Measurements from ENCODE around the gene SLC17A1.

The SLC17A1 gene

DNA sequence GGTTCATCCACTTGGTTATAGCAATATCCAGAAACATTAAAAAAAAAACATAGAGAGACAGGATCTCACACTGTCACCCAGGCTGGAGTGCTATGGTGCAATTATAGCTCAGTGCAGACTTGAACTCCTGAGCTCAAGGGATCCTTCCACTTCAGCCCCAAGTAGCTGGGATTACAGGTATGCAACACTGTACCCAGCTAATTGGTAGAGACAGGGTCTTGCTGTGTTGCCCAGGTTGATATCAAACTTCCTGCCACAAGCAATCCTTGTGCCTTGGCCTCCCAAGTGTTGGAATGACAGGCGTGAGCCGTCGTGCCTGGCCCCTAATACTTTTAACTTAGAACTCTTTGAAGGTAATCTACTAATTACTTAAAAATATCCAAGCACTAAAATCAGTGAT lies 818 bp upstream of the SLC17A1 start:
- H3K27ac ChIP-seq (ENCODE audit: low read depth, low read length, severe bottlenecking): no peak overlapping the region
- WGBS, 2 experiments (ENCODE audit: insufficient coverage in 2 of 2): no CpG with 5 or more reads among the region's 3 CpGs
- H3K4me3 ChIP-seq (ENCODE audit: extremely low read depth, insufficient read depth, low read length, poor library complexity, severe bottlenecking): no peak overlapping the region
- H3K36me3 ChIP-seq (ENCODE audit: control insufficient read depth, insufficient read depth, low read length): no peaks in the 10 kb centered on the region
- H3K4me1 ChIP-seq (ENCODE audit: control insufficient read depth, insufficient read depth, low read length, poor library complexity, severe bottlenecking): peaks cover 7% of the 10 kb centered on the region
- H3K9me3 ChIP-seq (ENCODE audit: control insufficient read depth, low read length): no peaks in the 10 kb centered on the region

DNA sequence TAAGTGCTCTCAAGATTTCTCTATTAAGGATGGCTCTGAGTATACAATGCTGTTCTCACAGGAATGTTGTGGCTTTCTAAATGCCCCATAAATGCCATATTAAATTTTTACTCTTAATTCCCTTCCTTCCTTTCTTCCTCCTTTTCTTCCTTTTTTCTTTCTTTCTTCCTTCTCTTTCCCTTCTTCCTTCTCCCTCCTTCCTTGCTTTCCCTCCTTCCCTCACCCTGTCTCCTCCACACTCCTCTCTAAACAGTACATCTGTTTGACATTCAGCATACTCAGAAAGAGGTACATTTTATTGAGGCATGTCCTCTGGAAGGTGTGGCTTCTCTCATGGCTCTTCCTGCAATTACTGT lies 433 bp upstream of the SLC17A1 start:
- Histone ChIP-seq H3K36me3 (ENCODE audit: control insufficient read depth, insufficient read depth, low read length) (no peaks in the 10 kb centered on the region), H3K4me1 (ENCODE audit: control insufficient read depth, insufficient read depth, low read length, poor library complexity, severe bottlenecking) (peaks cover 7% of the 10 kb centered on the region), H3K9me3 (ENCODE audit: control insufficient read depth, low read length) (no peaks in the 10 kb centered on the region), H3K4me3 (ENCODE audit: extremely low read depth, insufficient read depth, low read length, poor library complexity, severe bottlenecking) (no peak overlapping the region), H3K27ac (ENCODE audit: low read depth, low read length, severe bottlenecking) (no peak overlapping the region)

DNA sequence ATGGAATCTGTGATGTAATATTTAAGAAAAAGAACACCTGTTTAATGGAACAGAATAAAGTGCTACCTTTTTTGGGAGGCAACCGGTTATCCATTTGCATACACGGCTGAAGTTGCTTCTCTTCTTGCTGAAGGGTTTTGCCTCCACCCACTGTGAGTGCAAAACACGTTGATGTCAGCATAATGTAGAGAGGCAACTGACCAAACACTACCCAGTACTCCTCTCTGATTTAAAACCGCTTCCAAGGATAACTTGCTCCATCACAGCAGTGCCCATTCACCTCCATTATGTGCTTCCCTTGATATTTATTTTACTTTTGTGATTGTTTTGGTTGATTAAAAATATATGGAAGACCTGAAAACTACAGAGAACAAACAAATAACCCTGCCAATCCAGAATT lies 1.4 kb downstream of the SLC17A1 start:
- 57 to 65% methylated on average over 3 of the region's 4 CpGs for WGBS, 2 experiments (ENCODE audit: insufficient coverage in 2 of 2)
- no peaks in the 10 kb centered on the region for H3K9me3 ChIP-seq (ENCODE audit: control insufficient read depth, low read length)
- peaks cover 2% of the 10 kb centered on the region for H3K4me1 ChIP-seq (ENCODE audit: control insufficient read depth, insufficient read depth, low read length, poor library complexity, severe bottlenecking)
- H3K27ac ChIP-seq (ENCODE audit: low read depth, low read length, severe bottlenecking): no peak overlapping the region
- no peak overlapping the region for H3K4me3 ChIP-seq (ENCODE audit: extremely low read depth, insufficient read depth, low read length, poor library complexity, severe bottlenecking)
- no peaks in the 10 kb centered on the region for H3K36me3 ChIP-seq (ENCODE audit: control insufficient read depth, insufficient read depth, low read length)

DNA sequence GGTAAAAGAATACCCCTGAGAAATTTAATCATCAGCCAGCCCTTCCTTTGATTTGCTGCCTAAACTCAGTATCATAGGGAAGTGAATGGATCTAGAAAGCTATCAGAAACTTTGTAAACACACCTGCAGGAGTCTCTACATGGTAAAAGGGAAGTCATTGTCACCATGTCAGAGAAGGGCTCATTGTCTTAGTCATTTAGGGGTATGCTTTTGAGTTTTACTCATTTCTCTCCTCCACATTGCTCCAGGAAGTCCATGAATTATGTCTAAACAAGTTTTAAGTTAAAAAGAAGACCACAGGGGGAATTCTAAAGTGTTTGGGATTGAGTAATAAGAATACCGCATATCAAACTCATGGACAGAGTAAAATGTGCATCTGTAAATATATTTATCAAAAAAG lies 2.5 kb downstream of the SLC17A1 start:
- no peaks in the 10 kb centered on the region for H3K36me3 ChIP-seq (ENCODE audit: control insufficient read depth, insufficient read depth, low read length)
- no peak overlapping the region for H3K4me3 ChIP-seq (ENCODE audit: extremely low read depth, insufficient read depth, low read length, poor library complexity, severe bottlenecking)
- no peak overlapping the region for H3K27ac ChIP-seq (ENCODE audit: low read depth, low read length, severe bottlenecking)
- no peaks in the 10 kb centered on the region for H3K9me3 ChIP-seq (ENCODE audit: control insufficient read depth, low read length)
- WGBS, 2 experiments (ENCODE audit: insufficient coverage in 2 of 2): no CpG with 5 or more reads among the region's 1 CpG
- no peaks in the 10 kb centered on the region for H3K4me1 ChIP-seq (ENCODE audit: control insufficient read depth, insufficient read depth, low read length, poor library complexity, severe bottlenecking)

DNA sequence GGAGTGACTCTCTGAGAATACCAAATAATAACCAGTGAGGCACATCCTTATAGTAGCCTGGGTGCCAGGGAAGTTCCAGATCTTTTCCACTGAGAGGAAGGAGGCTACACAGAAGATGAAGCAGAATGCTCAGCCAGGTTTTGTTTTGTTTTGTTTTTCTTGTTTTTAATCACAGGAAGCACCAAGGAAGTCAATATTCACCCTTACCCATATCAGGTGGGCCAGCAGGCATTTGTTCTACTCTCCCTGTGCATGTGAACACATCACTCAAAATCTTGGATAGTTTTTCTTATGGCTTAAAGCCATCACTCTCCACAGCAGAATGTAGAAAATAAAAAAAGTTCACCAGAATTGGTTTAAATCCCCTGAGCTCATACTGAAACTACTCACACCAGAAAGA lies 10.5 kb downstream of the SLC17A1 start:
- Histone ChIP-seq H3K36me3 (ENCODE audit: control insufficient read depth, insufficient read depth, low read length) (no peaks in the 10 kb centered on the region), H3K4me1 (ENCODE audit: control insufficient read depth, insufficient read depth, low read length, poor library complexity, severe bottlenecking) (no peaks in the 10 kb centered on the region), H3K9me3 (ENCODE audit: control insufficient read depth, low read length) (no peaks in the 10 kb centered on the region)

DNA sequence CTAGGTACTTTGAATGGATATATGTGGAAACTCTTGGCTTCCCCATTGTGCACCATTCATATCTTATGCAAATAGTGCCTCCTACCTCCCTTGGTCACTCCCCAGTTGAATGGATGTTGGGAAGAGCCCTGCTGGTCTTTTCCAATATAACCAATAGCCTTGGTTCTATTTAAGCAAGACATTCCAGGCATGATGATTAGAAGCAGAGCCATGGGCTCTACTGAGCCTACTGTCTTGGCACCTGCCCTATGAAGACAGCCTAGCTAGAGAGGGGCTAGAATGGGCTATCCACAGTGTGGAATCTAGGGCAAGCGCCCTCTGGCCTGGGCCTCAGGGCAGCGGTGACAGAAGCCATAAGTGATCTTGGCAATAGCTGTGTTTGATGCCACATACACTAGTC lies 15.6 kb downstream of the SLC17A1 start:
- H3K4me3 ChIP-seq (ENCODE audit: extremely low read depth, insufficient read depth, low read length, poor library complexity, severe bottlenecking): no peak overlapping the region
- H3K4me1 ChIP-seq (ENCODE audit: control insufficient read depth, insufficient read depth, low read length, poor library complexity, severe bottlenecking): no peaks in the 10 kb centered on the region
- H3K9me3 ChIP-seq (ENCODE audit: control insufficient read depth, low read length): no peaks in the 10 kb centered on the region
- 100% methylated on average over 2 of the region's 2 CpGs for WGBS, 2 experiments (ENCODE audit: insufficient coverage in 2 of 2)
- no peak overlapping the region for H3K27ac ChIP-seq (ENCODE audit: low read depth, low read length, severe bottlenecking)
- no peaks in the 10 kb centered on the region for H3K36me3 ChIP-seq (ENCODE audit: control insufficient read depth, insufficient read depth, low read length)

More for the DNA sequence above, 10.5 kb downstream of the SLC17A1 start:
- H3K27ac ChIP-seq (ENCODE audit: low read depth, low read length, severe bottlenecking): no peak overlapping the region
- H3K4me3 ChIP-seq (ENCODE audit: extremely low read depth, insufficient read depth, low read length, poor library complexity, severe bottlenecking): no peak overlapping the region

DNA sequence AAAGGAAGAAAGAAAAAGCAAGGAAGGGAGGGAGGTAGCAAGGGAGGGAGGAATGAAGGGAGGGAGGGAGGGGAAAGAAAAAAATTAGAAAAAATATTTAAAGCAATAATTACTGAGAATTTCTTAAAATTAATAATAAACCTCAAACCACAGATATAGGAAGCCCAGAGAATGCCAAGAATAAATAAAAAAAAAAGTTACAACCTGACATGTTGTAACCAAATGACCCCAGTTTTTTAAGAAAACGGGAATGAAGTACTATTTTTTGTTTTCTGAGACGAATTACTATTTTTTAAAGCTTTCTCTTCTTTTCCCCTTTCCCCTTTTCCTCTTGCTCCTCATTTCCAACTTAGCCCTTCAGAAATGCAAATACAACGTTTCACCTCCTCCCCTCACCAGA lies 16.7 kb downstream of the SLC17A1 start:
- H3K36me3 ChIP-seq (ENCODE audit: control insufficient read depth, insufficient read depth, low read length): no peaks in the 10 kb centered on the region
- H3K4me1 ChIP-seq (ENCODE audit: control insufficient read depth, insufficient read depth, low read length, poor library complexity, severe bottlenecking): no peaks in the 10 kb centered on the region
- H3K4me3 ChIP-seq (ENCODE audit: extremely low read depth, insufficient read depth, low read length, poor library complexity, severe bottlenecking): no peak overlapping the region
- H3K27ac ChIP-seq (ENCODE audit: low read depth, low read length, severe bottlenecking): no peak overlapping the region
- WGBS, 2 experiments (ENCODE audit: insufficient coverage in 2 of 2): 33 to 87% methylated on average over 2 of the region's 3 CpGs
- H3K9me3 ChIP-seq (ENCODE audit: control insufficient read depth, low read length): no peaks in the 10 kb centered on the region

DNA sequence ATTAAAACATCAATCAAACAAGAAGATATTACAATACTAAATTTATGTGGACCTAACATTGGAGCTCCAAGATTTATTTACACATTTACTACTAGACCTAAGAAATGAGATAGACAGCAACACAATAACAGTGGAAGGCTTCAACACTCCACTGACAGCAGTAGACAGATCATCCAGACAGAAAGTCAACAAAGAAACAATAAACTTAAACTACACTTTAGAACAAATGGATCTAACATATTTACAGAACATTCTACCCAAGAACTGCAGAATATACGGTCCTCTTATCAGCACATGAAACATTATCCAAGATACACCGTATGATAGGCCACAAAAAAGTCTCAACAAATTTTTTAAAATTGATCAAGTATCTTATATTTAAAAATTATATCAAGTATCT lies 27.0 kb downstream of the SLC17A1 start:
- Histone ChIP-seq H3K36me3 (ENCODE audit: control insufficient read depth, insufficient read depth, low read length) (no peaks in the 10 kb centered on the region), H3K9me3 (ENCODE audit: control insufficient read depth, low read length) (no peaks in the 10 kb centered on the region), H3K4me3 (ENCODE audit: extremely low read depth, insufficient read depth, low read length, poor library complexity, severe bottlenecking) (no peak overlapping the region), H3K4me1 (ENCODE audit: control insufficient read depth, insufficient read depth, low read length, poor library complexity, severe bottlenecking) (no peaks in the 10 kb centered on the region), H3K27ac (ENCODE audit: low read depth, low read length, severe bottlenecking) (no peak overlapping the region)
- 50 to 100% methylated on average over 1 of the region's 2 CpGs for WGBS, 2 experiments (ENCODE audit: insufficient coverage in 2 of 2)

DNA sequence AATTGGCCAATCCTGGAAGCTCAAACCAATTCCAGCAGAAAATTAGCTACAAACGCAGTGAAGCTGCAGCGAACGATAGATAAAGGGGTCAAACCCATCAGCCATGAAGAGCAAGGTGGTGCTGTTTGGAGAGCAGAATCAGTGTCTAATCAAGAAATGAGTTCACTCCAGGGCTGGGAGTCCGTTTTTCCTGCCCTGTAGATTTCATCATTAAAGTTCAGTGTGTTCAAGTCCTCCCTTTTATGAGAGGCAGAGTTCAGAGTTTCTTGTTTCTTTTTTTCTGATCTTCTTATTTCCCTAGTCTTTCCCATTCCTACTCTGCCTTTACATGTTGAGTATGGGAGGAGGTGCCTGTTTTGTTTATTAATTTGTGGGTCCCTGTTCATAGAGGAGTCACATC lies 30.4 kb downstream of the SLC17A1 start:
- Histone ChIP-seq H3K4me3 (ENCODE audit: extremely low read depth, insufficient read depth, low read length, poor library complexity, severe bottlenecking) (no peak overlapping the region), H3K9me3 (ENCODE audit: control insufficient read depth, low read length) (no peaks in the 10 kb centered on the region), H3K4me1 (ENCODE audit: control insufficient read depth, insufficient read depth, low read length, poor library complexity, severe bottlenecking) (no peaks in the 10 kb centered on the region), H3K36me3 (ENCODE audit: control insufficient read depth, insufficient read depth, low read length) (no peaks in the 10 kb centered on the region), H3K27ac (ENCODE audit: low read depth, low read length, severe bottlenecking) (no peak overlapping the region)
- WGBS, 2 experiments (ENCODE audit: insufficient coverage in 2 of 2): 90 to 100% methylated on average over 4 of the region's 4 CpGs

DNA sequence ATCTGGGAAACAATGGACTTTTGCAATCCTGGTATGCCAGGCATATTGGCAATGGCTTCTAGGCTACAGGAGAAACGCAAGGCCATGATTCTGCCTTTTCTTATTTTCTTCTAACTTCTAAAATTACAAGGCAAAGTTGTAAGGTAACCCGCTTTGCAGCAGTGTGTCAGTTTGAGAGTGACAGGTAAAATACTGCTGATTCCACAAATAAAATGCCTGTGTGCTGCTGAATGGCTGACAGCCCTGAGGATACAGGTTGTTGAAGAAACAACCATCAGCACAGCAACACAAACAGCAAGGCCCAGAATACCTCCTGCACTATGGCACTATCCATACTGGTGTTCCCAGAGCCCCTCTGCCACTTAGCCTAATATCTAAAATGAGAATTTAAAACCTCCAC lies 37.1 kb downstream of the SLC17A1 start:
- no peaks in the 10 kb centered on the region for H3K9me3 ChIP-seq (ENCODE audit: control insufficient read depth, low read length)
- no CpG with 5 or more reads among the region's 2 CpGs for WGBS, 2 experiments (ENCODE audit: insufficient coverage in 2 of 2)
- no peaks in the 10 kb centered on the region for H3K36me3 ChIP-seq (ENCODE audit: control insufficient read depth, insufficient read depth, low read length)
- H3K4me1 ChIP-seq (ENCODE audit: control insufficient read depth, insufficient read depth, low read length, poor library complexity, severe bottlenecking): no peaks in the 10 kb centered on the region
- no peak overlapping the region for H3K4me3 ChIP-seq (ENCODE audit: extremely low read depth, insufficient read depth, low read length, poor library complexity, severe bottlenecking)
- no peak overlapping the region for H3K27ac ChIP-seq (ENCODE audit: low read depth, low read length, severe bottlenecking)

DNA sequence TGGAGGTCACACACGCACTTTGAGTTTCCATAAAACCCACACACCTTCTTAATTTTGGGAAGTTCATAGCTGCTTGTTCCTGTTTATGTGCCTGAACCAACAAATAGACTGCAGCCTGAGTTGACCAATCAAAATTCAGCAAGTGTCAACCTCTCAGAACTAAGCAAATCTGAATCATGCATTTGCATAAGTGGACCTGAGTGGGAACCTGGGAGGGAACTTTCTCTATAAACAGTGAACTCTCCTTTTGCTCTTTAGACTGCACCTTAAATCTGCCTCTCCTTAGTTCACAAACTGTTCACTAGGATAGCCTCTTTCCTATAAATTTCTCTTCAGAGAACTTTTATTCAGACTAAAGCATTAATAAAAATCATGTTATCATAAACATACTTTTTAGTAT lies 37.9 kb downstream of the SLC17A1 start:
- 100% methylated on average over 1 of the region's 1 CpG; no CpG with 5 or more reads in 1 of the 2 experiments for WGBS, 2 experiments (ENCODE audit: insufficient coverage in 2 of 2)
- H3K4me3 ChIP-seq (ENCODE audit: extremely low read depth, insufficient read depth, low read length, poor library complexity, severe bottlenecking): no peak overlapping the region
- no peaks in the 10 kb centered on the region for H3K4me1 ChIP-seq (ENCODE audit: control insufficient read depth, insufficient read depth, low read length, poor library complexity, severe bottlenecking)
- H3K36me3 ChIP-seq (ENCODE audit: control insufficient read depth, insufficient read depth, low read length): no peaks in the 10 kb centered on the region
- H3K9me3 ChIP-seq (ENCODE audit: control insufficient read depth, low read length): no peaks in the 10 kb centered on the region
- H3K27ac ChIP-seq (ENCODE audit: low read depth, low read length, severe bottlenecking): no peak overlapping the region

DNA sequence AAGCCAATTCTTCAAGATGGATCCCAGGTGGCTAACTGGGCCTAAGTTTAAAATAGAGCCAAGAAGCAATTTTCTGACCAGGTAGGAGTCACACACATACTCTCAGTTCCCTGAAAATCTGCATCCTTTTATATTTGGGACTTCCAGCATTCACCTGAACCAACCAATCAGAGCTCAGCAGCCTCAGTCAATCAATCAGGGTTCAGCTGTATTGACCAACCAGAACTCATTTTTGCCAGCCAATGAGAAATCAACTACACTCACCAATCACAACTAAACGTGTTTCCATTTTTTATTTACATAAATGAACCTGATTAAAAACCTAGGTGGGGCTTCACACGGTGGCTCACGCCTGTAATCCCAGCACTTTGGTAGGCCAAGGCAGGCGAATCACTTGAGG lies 39.8 kb downstream of the SLC17A1 start:
- no peak overlapping the region for H3K4me3 ChIP-seq (ENCODE audit: extremely low read depth, insufficient read depth, low read length, poor library complexity, severe bottlenecking)
- 82 to 87% methylated on average over 4 of the region's 4 CpGs for WGBS, 2 experiments (ENCODE audit: insufficient coverage in 2 of 2)
- H3K9me3 ChIP-seq (ENCODE audit: control insufficient read depth, low read length): no peaks in the 10 kb centered on the region
- H3K27ac ChIP-seq (ENCODE audit: low read depth, low read length, severe bottlenecking): no peak overlapping the region
- no peaks in the 10 kb centered on the region for H3K4me1 ChIP-seq (ENCODE audit: control insufficient read depth, insufficient read depth, low read length, poor library complexity, severe bottlenecking)
- no peaks in the 10 kb centered on the region for H3K36me3 ChIP-seq (ENCODE audit: control insufficient read depth, insufficient read depth, low read length)
